HEK293T (cell line): ENCODE results near the gene PTPN7.

Experiments used
- BHLHE40 ChIP-seq: fragments of 450-650 bp; IDR thresholded peaks from 2 replicates; pipeline ENCODE4 v1.6.1; 2016; ENCODE audit warnings: mild to moderate bottlenecking, moderate library complexity, borderline replicate concordance
- CTBP1 ChIP-seq: fragments of 450-650 bp; IDR thresholded peaks from 2 replicates; pipeline ENCODE4 v1.6.1; 2016; ENCODE audit warnings: borderline replicate concordance
- ELF4 ChIP-seq: fragments of 450-650 bp; IDR thresholded peaks from 2 replicates; pipeline ENCODE4 v1.6.1; 2017; ENCODE audit warnings: antibody characterized with exemption
- FOXM1 ChIP-seq: fragments of 450-650 bp; IDR thresholded peaks from 2 replicates; pipeline ENCODE4 v1.6.1; 2017; ENCODE audit warnings: mild to moderate bottlenecking, borderline replicate concordance
- SP1 ChIP-seq: fragments of 450-650 bp; IDR thresholded peaks from 2 replicates; pipeline ENCODE4 v1.6.1; 2017
- SUZ12 ChIP-seq: fragments of 450-650 bp; IDR thresholded peaks from 2 replicates; pipeline ENCODE4 v1.6.1; 2016; ENCODE audit warnings: mild to moderate bottlenecking
- TARDBP ChIP-seq: fragments of 450-650 bp; IDR thresholded peaks from 2 replicates; pipeline ENCODE4 v1.6.1; 2016
- TF ChIP-seq, protein P1 (sequence below): fragments of 450-650 bp; IDR thresholded peaks from 2 replicates; pipeline ENCODE4 v1.6.1; 2016

DNA sequence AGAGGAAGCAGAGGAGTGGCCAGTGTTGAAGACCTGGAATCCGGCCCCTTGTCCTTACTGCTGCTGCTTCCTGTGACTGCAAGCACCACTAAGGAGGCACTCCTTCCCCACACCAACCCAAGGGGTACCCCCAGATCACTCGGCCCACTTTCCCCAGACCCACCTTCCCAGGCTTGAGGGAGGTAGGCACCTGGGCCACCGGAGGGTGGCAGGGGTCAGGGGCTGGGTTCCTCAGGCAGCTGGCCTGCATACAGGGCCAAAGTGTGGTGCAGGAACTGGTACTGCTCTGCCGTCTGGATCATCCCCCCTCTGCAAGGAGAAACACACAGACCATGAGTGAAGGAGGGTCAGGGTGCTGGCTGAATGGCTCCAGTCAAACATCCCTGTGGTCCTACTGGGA is 12.0 kb downstream of the PTPN7 start:
- no peak for TF ChIP-seq SUZ12
- no peak for TF ChIP-seq ELF4
- no peak for TF ChIP-seq BHLHE40
- TF ChIP-seq CTBP1: no peak
- no peak for TF ChIP-seq FOXM1
- TF ChIP-seq, protein P1, sequence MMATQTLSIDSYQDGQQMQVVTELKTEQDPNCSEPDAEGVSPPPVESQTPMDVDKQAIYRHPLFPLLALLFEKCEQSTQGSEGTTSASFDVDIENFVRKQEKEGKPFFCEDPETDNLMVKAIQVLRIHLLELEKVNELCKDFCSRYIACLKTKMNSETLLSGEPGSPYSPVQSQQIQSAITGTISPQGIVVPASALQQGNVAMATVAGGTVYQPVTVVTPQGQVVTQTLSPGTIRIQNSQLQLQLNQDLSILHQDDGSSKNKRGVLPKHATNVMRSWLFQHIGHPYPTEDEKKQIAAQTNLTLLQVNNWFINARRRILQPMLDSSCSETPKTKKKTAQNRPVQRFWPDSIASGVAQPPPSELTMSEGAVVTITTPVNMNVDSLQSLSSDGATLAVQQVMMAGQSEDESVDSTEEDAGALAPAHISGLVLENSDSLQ: no peak
- TF ChIP-seq SP1: no peak
- no peak for TF ChIP-seq TARDBP
